Measurements from ENCODE around the gene ANKS1A. TPM values are rescaled to one million over a fixed set of nuclear protein-coding genes. Genes with fewer than 3 reads are reported as not detected.

The ANKS1A gene
- polyA plus RNA-seq, 2 of the 4 experiments (the other 2 are of a cell fraction) = 3.6 to 5.9 TPM

- POLR2A ChIA-PET = no interaction called here
- DNase-seq (ENCODE audit: low read depth in 1 of 2, low spot score in 1 of 2) = no peak
Measured at GRCh38 chr6:34951731-34952130, 62.7 kb downstream of the ANKS1A start.

GRCh38 chr6:34953061-34954025 is 64.3 kb downstream of the ANKS1A start:
- POLR2A ChIA-PET = no interaction called here
- H3K27ac ChIP-seq = peak overlapping the region; percentile 72 to 79
- DNase-seq (ENCODE audit: low read depth in 1 of 2, low spot score in 1 of 2) (peak; percentile 53 to 79), FAIRE-seq (no peak), ATAC-seq (peak; percentile 97 to 99)
- no peak overlapping the region for H3K4me3 ChIP-seq
- CTCF ChIA-PET = interaction anchor here (0.9 kb wide), 1 partner anchor 16 kb away, joined by 4 read pairs; no protein-coding TSS in a partner anchor
- H3K4me1 ChIP-seq = peaks cover 29% of the 10 kb centered on the region
- TF ChIP-seq FOSL2 (IDR thresholded peaks at IDR 0.05) (0 out of 2 replicates have a peak, but pooled peaks have one; percentile 47), FOSL2 (CRISPR knock-in tag; IDR thresholded peaks at IDR 0.05) (peak; percentile 93), CEBPB (IDR thresholded peaks at IDR 0.05) (peak; percentile 41 to 68; a peak in 2 of 4 replicates), MAX (IDR thresholded peaks at IDR 0.05) (peak; percentile 28; the same call in 1 of the 2 replicates), CTCF (IDR thresholded peaks at IDR 0.05) (no peak), HOXA7 (CRISPR knock-in tag; IDR thresholded peaks at IDR 0.05) (no peak)
- 8% methylated on average over 2 of the region's 2 CpGs for WGBS (ENCODE audit: missing lambda C conversion rate)
- no peaks in the 10 kb centered on the region for H3K9me3 ChIP-seq
- H3K4me2 ChIP-seq = peak overlapping the region; percentile 75

More at GRCh38 chr6:34951731-34952130, 62.7 kb downstream of the ANKS1A start:
- peak overlapping the region in 1 of 2 experiments; percentile 31; a peak in 1 of 6 replicates for H3K27ac ChIP-seq
- no peak for TF ChIP-seq ELK1 (IDR thresholded peaks at IDR 0.05; ENCODE audit: low read depth, low read length)
- TF ChIP-seq PBX3 (IDR thresholded peaks at IDR 0.05) = no peak
- TF ChIP-seq ZNF302 (CRISPR knock-in tag; IDR thresholded peaks at IDR 0.05) = no peak
- no peak for TF ChIP-seq ATOH8 (CRISPR knock-in tag; IDR thresholded peaks at IDR 0.05; ENCODE audit: low read depth)
- TF ChIP-seq NFE2L2 (conservative IDR thresholded peaks at IDR 0.05; ENCODE audit: low read length) = no peak
- TF ChIP-seq RCOR1 (IDR thresholded peaks at IDR 0.05; ENCODE audit: low read depth, low read length) = no peak
- TF ChIP-seq BCL3 (IDR thresholded peaks at IDR 0.05) = no peak
- TF ChIP-seq RNF2 (IDR thresholded peaks at IDR 0.05; ENCODE audit: borderline replicate concordance, low read depth) = no peak
- no peak for TF ChIP-seq FOSB (CRISPR knock-in tag; IDR thresholded peaks at IDR 0.05)
- TF ChIP-seq HES2 (IDR thresholded peaks at IDR 0.05) = no peak
- TF ChIP-seq MAZ (IDR thresholded peaks at IDR 0.05; ENCODE audit: borderline replicate concordance, low read depth, low read length) = no peak
- 87% methylated on average over 4 of the region's 4 CpGs for WGBS (ENCODE audit: missing lambda C conversion rate)
- no peak for ATAC-seq
- no peak for FAIRE-seq
- H3K9me3 ChIP-seq = no peaks in the 10 kb centered on the region
- CTCF ChIA-PET = no interaction called here
- no peak overlapping the region for H3K4me2 ChIP-seq
- no peak overlapping the region for H3K4me3 ChIP-seq
- H3K4me1 ChIP-seq = peaks cover 29% of the 10 kb centered on the region

Data from A549 (cell line).